Measurements from ENCODE around the gene ACSM5. TPM values are rescaled to one million over a fixed set of nuclear protein-coding genes. Genes with fewer than 3 reads are reported as not detected.

ACSM5 gene
- total RNA-seq, 1 donor from 2014 or later: not detected

DNA sequence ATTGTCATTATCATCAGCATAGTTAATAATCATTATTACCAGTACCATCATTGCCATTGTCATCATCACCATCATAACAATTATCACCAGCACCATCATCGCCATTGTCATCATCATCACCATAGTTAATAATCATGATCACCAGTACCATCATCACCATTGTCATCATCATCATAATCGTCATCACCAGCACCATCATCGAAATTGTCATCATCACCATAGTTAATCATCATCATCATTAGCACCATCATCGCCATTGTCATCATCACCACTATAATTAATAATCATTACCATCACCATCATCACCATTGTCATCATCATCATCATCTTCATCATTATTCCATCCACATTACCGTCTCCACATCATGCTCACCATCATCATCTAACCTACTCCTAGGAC lies 18.3 kb upstream of the ACSM5 start:
- Mint-ChIP-seq H3K27me3 (ENCODE audit: unreplicated experiment) (no peaks in the 10 kb centered on the region), H3K9me3 (ENCODE audit: unreplicated experiment) (no peaks in the 10 kb centered on the region), H3K4me3 (ENCODE audit: unreplicated experiment) (no peak overlapping the region), H3K27ac (ENCODE audit: unreplicated experiment) (no peak overlapping the region), H3K4me1 (ENCODE audit: unreplicated experiment) (no peaks in the 10 kb centered on the region), H3K36me3 (ENCODE audit: low read depth, unreplicated experiment) (no peaks in the 10 kb centered on the region)
- no peak for DNase-seq (ENCODE audit: low spot score)
- TF ChIP-seq, protein P1, sequence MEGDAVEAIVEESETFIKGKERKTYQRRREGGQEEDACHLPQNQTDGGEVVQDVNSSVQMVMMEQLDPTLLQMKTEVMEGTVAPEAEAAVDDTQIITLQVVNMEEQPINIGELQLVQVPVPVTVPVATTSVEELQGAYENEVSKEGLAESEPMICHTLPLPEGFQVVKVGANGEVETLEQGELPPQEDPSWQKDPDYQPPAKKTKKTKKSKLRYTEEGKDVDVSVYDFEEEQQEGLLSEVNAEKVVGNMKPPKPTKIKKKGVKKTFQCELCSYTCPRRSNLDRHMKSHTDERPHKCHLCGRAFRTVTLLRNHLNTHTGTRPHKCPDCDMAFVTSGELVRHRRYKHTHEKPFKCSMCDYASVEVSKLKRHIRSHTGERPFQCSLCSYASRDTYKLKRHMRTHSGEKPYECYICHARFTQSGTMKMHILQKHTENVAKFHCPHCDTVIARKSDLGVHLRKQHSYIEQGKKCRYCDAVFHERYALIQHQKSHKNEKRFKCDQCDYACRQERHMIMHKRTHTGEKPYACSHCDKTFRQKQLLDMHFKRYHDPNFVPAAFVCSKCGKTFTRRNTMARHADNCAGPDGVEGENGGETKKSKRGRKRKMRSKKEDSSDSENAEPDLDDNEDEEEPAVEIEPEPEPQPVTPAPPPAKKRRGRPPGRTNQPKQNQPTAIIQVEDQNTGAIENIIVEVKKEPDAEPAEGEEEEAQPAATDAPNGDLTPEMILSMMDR (IDR thresholded peaks at IDR 0.05; ENCODE audit: unreplicated experiment): no peak

DNA sequence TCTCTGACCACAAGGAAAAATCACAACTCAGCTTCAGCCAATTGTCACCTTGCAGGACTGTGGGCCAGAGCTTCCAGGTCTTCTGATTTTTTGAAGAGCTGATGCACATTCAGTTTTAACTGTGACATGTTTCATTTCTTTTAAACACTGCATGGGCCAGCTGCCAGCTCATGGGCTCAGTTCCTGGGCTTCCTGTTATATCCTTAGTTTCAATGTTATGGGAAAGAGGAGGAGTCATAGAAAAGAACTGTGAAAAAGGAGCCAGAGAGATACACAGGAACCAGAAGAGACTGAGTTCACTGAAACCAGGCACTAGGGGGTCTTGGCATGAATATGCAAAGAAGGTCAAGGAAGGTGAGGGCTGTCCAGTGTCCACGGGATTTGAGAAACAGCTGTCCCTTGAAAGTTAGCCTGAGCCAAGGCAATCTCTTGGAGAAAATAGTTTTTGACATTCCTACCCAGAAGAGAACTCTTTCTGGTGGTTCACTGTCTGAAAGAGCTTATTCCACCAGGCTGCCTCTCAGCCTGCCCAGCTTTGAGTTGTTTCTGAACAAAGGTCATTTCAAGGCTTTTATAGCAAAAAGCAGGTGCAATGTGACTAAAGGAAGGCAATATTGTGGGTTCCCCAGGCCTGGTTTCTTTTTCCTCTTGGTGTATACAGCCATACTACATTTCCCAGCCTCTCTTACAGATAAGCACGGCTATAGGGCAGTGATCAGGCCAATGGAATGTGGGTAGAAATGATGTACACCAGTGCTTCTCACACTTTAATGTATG lies 15.3 kb upstream of the ACSM5 start:
- Mint-ChIP-seq H3K27ac (ENCODE audit: unreplicated experiment) (no peak overlapping the region), H3K9me3 (ENCODE audit: unreplicated experiment) (no peaks in the 10 kb centered on the region), H3K4me3 (ENCODE audit: unreplicated experiment) (no peak overlapping the region), H3K4me1 (ENCODE audit: unreplicated experiment) (no peaks in the 10 kb centered on the region), H3K27me3 (ENCODE audit: unreplicated experiment) (no peaks in the 10 kb centered on the region), H3K36me3 (ENCODE audit: low read depth, unreplicated experiment) (no peaks in the 10 kb centered on the region)
- no peak for DNase-seq (ENCODE audit: low spot score)
- TF ChIP-seq, protein P1 (IDR thresholded peaks at IDR 0.05; ENCODE audit: unreplicated experiment): no peak

DNA sequence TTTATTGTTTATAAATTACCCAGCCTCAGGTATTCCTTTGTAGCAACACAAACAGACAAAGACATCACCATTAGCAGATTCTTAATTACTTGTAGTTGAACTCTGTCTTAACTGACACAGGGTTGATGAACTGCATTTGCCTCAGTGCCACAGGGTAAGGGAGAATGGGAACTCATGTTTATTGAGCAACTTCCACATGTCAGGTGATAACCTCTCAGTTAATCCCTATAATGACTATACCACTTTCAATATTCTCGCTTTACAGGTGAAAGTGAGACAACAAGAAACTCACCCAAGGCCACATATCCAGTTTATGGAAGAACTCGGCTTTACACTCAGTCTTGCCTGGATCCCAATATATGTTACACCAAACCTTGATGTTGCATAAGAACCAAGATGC lies 13.4 kb upstream of the ACSM5 start:
- Mint-ChIP-seq H3K27me3 (ENCODE audit: unreplicated experiment) (no peaks in the 10 kb centered on the region), H3K9me3 (ENCODE audit: unreplicated experiment) (no peaks in the 10 kb centered on the region), H3K4me1 (ENCODE audit: unreplicated experiment) (no peaks in the 10 kb centered on the region), H3K27ac (ENCODE audit: unreplicated experiment) (no peak overlapping the region), H3K36me3 (ENCODE audit: low read depth, unreplicated experiment) (no peaks in the 10 kb centered on the region), H3K4me3 (ENCODE audit: unreplicated experiment) (no peak overlapping the region)
- TF ChIP-seq, protein P1 (IDR thresholded peaks at IDR 0.05; ENCODE audit: unreplicated experiment): no peak
- no peak for DNase-seq (ENCODE audit: low spot score)

DNA sequence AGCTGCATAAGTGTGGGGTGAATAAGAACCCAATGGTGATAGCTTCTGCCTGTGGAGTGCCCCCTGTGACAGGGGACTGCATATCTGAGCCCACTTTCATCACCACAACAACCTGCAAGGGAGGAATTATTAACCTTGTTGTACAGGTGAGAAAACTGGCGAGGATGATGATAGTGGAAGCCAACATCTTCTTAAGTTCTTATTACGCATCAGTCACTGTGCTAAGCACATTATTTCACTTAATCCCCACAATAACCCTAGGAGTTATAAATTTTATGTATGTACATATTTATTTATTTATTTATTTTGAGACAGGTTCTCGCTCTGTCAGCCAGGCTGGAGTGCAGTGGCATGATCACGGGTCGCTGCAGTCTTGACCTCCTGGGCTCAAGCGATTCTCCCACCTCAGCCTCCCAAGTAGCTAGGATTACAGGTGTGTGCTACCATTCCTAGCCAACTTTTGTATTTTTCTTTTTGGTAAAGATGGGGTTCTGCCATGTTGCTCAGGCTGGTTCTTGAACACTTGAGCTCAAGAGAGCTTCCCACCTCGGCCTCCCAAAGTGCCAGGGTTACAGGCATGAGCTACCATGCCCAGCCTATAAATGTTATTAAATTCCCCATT lies 12.4 kb upstream of the ACSM5 start:
- H3K4me1 Mint-ChIP-seq (ENCODE audit: unreplicated experiment): no peaks in the 10 kb centered on the region
- no peak overlapping the region for H3K4me3 Mint-ChIP-seq (ENCODE audit: unreplicated experiment)
- no peak for DNase-seq (ENCODE audit: low spot score)
- TF ChIP-seq, protein P1 (IDR thresholded peaks at IDR 0.05; ENCODE audit: unreplicated experiment): no peak
- no peaks in the 10 kb centered on the region for H3K27me3 Mint-ChIP-seq (ENCODE audit: unreplicated experiment)
- no peaks in the 10 kb centered on the region for H3K36me3 Mint-ChIP-seq (ENCODE audit: low read depth, unreplicated experiment)
- H3K27ac Mint-ChIP-seq (ENCODE audit: unreplicated experiment): no peak overlapping the region
- no peaks in the 10 kb centered on the region for H3K9me3 Mint-ChIP-seq (ENCODE audit: unreplicated experiment)

DNA sequence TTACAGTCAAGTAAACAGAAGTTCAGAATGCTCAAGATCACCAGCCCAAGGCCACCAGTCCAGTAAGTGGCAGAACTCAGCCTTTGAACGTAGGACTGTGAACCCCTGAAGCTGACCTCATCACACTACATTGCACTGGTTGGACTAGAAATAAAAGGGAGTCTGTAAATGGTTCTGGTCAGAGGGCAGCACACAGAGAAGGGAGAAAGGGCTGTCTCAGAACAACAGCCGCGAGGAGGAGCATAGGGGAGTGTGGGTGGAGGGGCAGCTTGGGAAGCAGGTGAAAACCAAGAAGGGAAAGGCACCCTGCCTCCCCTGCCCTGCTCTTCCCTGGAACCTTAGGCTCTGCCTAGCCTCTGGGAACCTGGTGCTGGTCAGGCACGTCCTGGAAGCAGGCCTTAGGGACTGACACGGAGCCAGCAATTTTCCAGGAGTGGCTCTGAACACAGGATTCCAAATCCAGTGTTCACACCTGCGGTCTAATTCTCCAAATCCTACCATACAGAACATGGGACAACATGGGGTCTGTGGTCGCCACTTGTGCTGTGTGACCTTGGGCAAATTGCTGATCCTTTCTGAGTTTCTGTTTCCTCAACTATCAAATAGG lies 11.8 kb upstream of the ACSM5 start:
- no peak overlapping the region for H3K27ac Mint-ChIP-seq (ENCODE audit: unreplicated experiment)
- TF ChIP-seq, protein P1 (IDR thresholded peaks at IDR 0.05; ENCODE audit: unreplicated experiment): no peak
- H3K27me3 Mint-ChIP-seq (ENCODE audit: unreplicated experiment): no peaks in the 10 kb centered on the region
- no peak overlapping the region for H3K4me3 Mint-ChIP-seq (ENCODE audit: unreplicated experiment)
- H3K4me1 Mint-ChIP-seq (ENCODE audit: unreplicated experiment): no peaks in the 10 kb centered on the region
- DNase-seq (ENCODE audit: low spot score): no peak
- H3K9me3 Mint-ChIP-seq (ENCODE audit: unreplicated experiment): no peaks in the 10 kb centered on the region
- no peaks in the 10 kb centered on the region for H3K36me3 Mint-ChIP-seq (ENCODE audit: low read depth, unreplicated experiment)

All from endothelial cell (in vitro differentiated cells).